ENCODE measurements around the gene MATN4. TPM values are rescaled to one million over a fixed set of nuclear protein-coding genes. Genes with fewer than 3 reads are reported as not detected.

MATN4 gene
- total and polyA plus RNA-seq, 2 of the 13 experiments (the other 11 are each of a cell fraction or from before 2014, with no cell fraction given), result not detected

DNA sequence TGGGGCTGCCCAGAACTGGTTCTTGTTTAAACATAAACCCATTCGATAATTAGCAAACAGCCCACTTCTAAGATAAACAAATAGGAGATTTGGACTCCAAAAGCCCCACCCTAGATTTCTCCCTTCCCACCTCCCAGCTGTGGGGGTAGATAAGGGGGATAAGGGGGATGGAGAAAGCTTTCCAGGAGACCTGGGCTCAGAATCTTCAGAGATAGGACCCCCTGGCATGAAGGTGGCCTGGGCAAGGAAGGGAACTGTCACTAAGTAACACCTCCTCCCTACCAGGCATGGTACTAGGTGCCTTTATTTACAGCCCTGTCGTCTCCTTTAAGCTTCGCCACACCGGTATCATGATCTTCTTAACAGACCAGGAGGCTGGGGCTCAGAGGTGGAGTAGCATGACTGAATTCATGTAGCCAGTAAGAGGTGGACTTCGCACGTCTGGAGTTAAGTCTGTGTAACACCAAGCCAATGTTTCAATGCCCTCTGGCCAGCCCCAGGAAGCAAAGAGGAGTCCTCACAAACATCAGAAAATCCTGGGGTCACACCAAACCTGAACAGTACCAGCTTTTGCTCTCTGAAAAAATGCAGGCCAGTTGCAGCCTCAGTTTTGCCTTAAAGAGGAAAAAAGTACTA is 35.6 kb upstream of the MATN4 start (continued):
- no peak for TF ChIP-seq ZNF512B (CRISPR knock-in tag; IDR thresholded peaks at IDR 0.05; ENCODE audit: borderline replicate concordance)
- no peak for TF ChIP-seq ZNF891 (CRISPR knock-in tag; IDR thresholded peaks at IDR 0.05)
- TF ChIP-seq U2AF1 (optimal IDR thresholded peaks at IDR 0.05; ENCODE audit: low read depth, low read length), result peak; percentile 0
- TF ChIP-seq KIAA2018 (CRISPR knock-in tag; IDR thresholded peaks at IDR 0.05; ENCODE audit: borderline replicate concordance), result no peak
- peak; percentile 82; the same call in 1 of the 2 replicates for TF ChIP-seq ZNF850 (CRISPR knock-in tag; conservative IDR thresholded peaks at IDR 0.05)
- no peak for TF ChIP-seq ZNF205 (CRISPR knock-in tag; IDR thresholded peaks at IDR 0.05)
- TF ChIP-seq IKZF1 (IDR thresholded peaks at IDR 0.05), result no peak
- peak; percentile 83 for TF ChIP-seq ASH2L (IDR thresholded peaks at IDR 0.05; ENCODE audit: insufficient read length, low read depth, low read length)
- no peak for TF ChIP-seq SRSF1 (optimal IDR thresholded peaks at IDR 0.05; ENCODE audit: low read depth, low read length)
- TF ChIP-seq ZNF451 (CRISPR knock-in tag; IDR thresholded peaks at IDR 0.05), result no peak
- TF ChIP-seq NFYB (CRISPR knock-in tag; IDR thresholded peaks at IDR 0.05), result no peak
- no peak for TF ChIP-seq CEBPZ (IDR thresholded peaks at IDR 0.05; ENCODE audit: low read length)
